A549 (cell line): ENCODE results near the gene APOA1.

Experiments
- EHMT2 ChIP-seq: fragments of 200-600 bp; sonication (generic); IDR thresholded peaks from 2 replicates; pipeline ENCODE4 v1.6.1; 2016; ENCODE audit warnings: antibody characterized with exemption, low read depth, mild to moderate bottlenecking, moderate library complexity
- EP300 ChIP-seq, 2 experiments: fragments of >200 bp; sonication (Bioruptor Twin); formaldehyde crosslinking; IDR thresholded peaks; 2 replicates in 1 of 2; 3 replicates in 1 of 2; pipeline ENCODE4 v1.6.1; 2016 to 2017
- KDM5A ChIP-seq: fragments of 200-600 bp; sonication (generic); IDR thresholded peaks from 2 replicates; pipeline ENCODE4 v1.6.1; 2016; ENCODE audit warnings: antibody characterized with exemption, mild to moderate bottlenecking
- POLR2A ChIP-seq: IDR thresholded peaks from 2 replicates; pipeline ENCODE4 v1.6.1; 2012; ENCODE audit warnings: mild to moderate bottlenecking, low read length
- SMC3 ChIP-seq: fragments of >200 bp; sonication (Bioruptor Twin); formaldehyde crosslinking; IDR thresholded peaks from 3 replicates; pipeline ENCODE4 v1.6.1; 2018; ENCODE audit warnings: inconsistent platforms
- TF ChIP-seq, protein P1 (sequence below): fragments of >200 bp; sonication (Bioruptor Twin); formaldehyde crosslinking; IDR thresholded peaks from 3 replicates; pipeline ENCODE4 v1.5.1; 2016
- TF ChIP-seq, protein P2 (sequence below): IDR thresholded peaks from 2 replicates; pipeline ENCODE4 v1.6.1; 2012

DNA sequence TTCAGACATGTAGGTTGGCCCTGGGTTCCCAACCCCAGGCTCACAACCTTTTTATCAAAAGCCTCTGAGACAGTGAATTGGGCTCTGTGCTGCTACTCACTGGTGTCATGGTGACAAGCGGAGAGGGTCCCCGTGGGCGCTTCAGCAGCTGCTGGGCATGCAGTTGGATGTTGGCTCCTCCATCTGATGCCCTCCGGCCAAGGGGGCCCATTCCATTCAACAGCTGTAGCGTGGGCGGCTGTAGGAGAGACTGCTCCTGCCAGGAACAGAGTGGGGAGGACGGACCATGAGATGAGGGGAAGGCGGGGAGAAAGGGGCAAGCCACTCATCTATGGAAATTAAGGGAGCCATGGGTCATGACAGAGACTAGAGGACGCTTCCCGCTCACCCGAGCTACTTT is 36.0 kb upstream of the APOA1 start:
- TF ChIP-seq SMC3 (no peak), KDM5A (no peak), POLR2A (no peak), EP300 (IDR thresholded peaks at IDR 0.05) (no peak), EHMT2 (no peak)
- TF ChIP-seq, protein P1, sequence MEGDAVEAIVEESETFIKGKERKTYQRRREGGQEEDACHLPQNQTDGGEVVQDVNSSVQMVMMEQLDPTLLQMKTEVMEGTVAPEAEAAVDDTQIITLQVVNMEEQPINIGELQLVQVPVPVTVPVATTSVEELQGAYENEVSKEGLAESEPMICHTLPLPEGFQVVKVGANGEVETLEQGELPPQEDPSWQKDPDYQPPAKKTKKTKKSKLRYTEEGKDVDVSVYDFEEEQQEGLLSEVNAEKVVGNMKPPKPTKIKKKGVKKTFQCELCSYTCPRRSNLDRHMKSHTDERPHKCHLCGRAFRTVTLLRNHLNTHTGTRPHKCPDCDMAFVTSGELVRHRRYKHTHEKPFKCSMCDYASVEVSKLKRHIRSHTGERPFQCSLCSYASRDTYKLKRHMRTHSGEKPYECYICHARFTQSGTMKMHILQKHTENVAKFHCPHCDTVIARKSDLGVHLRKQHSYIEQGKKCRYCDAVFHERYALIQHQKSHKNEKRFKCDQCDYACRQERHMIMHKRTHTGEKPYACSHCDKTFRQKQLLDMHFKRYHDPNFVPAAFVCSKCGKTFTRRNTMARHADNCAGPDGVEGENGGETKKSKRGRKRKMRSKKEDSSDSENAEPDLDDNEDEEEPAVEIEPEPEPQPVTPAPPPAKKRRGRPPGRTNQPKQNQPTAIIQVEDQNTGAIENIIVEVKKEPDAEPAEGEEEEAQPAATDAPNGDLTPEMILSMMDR, result no peak
- TF ChIP-seq, protein P2, sequence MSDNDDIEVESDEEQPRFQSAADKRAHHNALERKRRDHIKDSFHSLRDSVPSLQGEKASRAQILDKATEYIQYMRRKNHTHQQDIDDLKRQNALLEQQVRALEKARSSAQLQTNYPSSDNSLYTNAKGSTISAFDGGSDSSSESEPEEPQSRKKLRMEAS, result no peak
